A204.1 (cell line): ENCODE results near the gene FOXC2.

Experiments
- FAIRE-seq: peaks from 2 replicates; lab custom pipeline; 2012; peaks lifted over from hg19 to GRCh38; lab: Jason Lieb, UNC

Gene FOXC2

DNA sequence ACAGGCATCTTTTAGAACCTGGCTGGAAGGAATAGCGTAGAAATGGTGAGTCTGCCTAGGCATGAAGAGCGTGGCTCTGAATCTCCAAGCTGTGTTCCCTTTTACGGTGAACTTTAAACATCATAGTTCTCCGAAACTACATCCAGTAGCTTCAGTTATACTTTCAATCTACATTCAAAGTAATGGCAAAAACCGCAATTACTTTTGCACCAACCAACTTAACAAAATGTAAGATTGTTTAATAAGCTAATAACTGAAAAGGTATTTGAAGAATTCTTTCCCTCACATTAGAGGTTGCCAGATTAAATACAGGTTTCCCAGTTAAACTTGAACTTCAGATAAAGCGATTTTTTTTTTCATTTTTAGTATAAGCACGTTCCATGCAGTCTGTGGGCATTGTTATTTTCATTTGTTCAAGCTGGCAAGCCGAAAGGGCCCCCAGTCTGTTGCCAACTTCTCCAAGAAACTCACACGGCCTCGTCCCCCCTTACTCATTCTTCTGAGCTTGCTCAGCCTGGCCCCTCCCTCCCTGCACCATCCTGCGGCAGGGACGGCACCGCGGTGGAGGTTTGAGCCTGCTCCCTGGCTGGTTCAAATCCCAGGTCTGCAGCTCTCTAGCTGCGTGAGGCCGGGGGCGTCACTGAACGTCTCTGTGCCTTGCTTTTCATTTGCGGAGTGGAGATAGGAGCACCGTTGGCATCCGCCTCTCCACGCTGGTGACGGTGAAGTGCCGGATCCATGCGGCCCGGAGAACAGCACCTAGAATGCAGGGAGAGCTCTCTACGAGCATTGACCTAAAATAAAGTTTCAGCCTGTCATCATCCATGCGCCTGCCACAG is 8.1 kb upstream of the FOXC2 start:
- FAIRE-seq = no peak

DNA sequence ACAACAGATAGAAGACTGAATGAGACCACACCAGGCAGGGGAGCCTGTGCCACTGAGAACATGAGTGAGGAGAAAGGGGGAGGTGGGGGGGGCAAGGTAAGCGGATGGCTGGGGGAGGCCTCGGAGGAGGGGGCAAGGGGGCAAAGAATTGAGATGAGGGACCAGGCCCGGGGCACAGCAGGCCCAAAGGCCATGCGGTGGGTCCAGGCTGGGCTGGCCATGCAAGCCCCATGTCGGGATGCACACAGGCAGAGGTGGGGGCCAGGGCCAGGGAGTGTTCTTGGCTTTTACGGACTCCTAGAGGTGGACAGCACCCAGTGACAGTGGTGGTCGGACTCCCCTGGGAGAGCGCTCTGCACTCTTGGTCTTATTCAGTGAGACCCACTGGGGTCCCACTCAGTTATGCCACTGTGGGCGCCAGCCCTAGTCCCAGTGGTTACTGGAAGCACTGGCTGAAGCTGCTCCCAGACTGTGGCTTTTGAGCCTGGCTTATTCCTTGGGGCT is 6.8 kb upstream of the FOXC2 start:
- FAIRE-seq = no peak

DNA sequence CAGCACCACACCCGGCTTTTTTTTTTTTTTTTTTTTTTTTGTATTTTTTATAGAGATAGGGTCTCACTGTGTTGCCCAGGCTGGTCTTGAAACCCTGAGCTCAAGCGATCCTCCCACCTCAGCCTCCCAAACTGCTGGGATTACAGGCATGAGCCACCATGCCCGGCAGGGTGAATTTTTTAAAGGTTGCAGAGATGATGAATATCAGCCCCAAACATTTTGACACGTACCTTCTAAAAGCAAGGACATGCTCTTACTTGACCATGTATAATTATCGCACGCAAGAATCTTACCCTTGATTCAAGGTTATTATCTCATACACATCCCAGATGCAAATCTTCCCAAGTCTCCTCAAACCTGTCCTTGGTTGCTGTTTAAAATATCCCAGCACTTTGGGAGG is 4.3 kb upstream of the FOXC2 start:
- FAIRE-seq = no peak

DNA sequence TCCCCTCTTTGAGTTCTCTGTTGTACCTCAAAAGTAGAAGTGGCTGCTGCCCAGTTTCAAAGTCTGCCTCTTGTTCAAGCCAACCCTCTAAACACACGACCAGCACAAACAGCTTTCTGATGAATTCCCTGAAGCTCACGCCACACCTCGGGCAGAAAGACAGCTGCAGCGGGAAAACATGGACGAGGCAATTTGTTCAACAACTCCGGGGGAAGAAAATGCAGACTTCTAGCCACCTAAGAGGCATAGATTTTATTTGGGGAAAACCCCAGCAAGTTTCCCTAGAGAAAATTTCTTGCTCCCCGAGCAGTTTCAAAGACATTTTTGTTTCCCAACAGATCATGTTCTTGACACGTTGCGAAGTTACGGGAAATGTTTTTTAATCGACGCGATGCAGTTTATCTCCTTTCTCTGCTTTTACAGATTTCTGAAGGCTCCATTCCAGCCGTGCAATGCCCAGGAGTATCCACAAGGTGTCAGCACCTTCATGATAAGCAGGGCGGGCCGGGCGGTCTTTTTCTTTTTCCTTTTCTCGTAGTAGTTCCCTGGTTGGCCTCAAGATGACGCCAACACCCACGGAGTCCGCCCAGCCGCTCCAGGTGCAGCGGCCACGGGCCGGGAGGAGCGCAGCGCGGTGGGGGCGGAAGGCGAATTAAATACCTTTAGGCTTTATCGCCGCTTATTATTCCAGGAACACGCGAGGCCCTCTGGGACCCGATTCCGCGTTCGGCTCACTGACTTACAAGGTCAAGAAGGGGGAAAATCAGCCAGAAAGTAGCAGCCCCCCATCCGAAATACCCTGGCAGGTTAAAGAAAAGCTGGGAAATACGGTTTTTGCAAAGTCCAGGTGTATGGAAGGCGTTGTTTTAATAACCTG is 2.9 kb upstream of the FOXC2 start:
- peak; percentile 87 for FAIRE-seq

DNA sequence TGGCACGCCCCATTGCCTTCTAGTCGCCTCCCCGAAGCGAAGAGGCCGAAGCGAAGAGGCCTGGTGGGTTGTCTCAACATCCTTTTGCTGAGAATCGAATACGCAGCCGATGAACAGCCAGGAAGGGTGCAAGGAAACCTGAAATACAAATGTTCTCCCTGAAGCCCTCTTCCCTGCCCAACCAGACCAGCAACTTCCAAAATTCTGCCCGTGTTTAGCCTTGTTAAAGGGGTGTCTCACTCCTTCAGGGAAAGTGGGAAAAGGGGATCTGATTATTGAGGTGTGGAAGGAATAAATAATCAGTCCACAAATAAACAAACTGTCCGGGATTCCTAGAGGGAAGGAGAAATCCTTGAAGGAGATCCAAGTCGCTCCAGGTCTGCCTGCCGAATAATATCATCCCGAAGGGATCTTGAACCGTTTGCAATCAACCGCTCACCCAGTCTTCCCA is 1.4 kb upstream of the FOXC2 start:
- FAIRE-seq = no peak

DNA sequence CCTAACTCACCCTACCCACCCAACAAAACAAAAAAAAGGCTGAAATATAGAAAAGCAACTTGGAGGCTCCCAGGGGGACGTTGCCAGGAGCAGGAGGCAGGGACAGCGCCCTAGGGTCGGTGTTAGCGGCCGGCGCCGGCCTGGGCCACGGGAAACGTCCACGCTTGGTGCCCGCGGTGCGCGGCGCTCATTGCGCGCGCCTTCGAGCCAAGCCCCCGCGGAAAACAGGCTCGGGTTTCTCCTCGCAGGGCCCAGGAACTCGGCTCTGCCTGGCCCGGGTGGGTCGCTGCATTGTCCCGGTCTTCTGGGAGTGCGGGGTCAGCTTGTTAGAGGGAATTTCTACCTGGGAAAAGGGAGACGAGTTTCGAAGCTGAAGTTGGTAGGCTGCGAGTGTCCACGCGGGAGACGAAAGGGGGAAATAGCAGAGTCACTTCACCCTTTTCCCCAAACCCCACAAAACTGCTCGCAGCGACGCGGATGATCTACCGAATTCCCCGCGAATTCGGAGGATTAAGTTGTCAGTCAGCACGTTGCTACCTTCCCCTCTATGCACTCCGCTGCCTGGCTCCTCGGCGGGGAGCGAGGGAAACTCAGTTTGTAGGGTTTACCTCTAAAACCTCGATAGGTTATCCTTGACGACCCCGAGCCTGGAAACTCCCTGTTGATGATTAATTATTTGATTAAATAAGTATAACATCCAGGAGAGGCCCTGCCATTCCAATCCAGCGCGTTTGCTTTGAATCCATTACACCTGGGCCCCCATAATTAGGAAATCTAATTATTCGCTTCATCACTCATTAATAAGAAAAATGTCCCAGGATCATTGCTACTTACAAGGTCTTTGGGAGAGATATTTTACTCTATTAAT is 751 bp upstream of the FOXC2 start:
- no peak for FAIRE-seq

DNA sequence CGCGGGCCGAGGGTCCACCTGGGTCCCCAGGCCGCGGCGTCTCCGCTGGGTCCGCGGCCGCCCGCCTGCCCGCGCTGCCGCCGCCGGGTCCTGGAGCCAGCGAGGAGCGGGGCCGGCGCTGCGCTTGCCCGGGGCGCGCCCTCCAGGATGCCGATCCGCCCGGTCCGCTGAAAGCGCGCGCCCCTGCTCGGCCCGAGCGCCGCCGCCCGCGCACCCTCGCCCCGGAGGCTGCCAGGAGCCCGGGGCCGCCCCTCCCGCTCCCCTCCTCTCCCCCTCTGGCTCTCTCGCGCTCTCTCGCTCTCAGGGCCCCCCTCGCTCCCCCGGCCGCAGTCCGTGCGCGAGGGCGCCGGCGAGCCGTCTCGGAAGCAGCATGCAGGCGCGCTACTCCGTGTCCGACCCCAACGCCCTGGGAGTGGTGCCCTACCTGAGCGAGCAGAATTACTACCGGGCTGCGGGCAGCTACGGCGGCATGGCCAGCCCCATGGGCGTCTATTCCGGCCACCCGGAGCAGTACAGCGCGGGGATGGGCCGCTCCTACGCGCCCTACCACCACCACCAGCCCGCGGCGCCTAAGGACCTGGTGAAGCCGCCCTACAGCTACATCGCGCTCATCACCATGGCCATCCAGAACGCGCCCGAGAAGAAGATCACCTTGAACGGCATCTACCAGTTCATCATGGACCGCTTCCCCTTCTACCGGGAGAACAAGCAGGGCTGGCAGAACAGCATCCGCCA is 504 bp downstream of the FOXC2 start:
- no peak for FAIRE-seq

DNA sequence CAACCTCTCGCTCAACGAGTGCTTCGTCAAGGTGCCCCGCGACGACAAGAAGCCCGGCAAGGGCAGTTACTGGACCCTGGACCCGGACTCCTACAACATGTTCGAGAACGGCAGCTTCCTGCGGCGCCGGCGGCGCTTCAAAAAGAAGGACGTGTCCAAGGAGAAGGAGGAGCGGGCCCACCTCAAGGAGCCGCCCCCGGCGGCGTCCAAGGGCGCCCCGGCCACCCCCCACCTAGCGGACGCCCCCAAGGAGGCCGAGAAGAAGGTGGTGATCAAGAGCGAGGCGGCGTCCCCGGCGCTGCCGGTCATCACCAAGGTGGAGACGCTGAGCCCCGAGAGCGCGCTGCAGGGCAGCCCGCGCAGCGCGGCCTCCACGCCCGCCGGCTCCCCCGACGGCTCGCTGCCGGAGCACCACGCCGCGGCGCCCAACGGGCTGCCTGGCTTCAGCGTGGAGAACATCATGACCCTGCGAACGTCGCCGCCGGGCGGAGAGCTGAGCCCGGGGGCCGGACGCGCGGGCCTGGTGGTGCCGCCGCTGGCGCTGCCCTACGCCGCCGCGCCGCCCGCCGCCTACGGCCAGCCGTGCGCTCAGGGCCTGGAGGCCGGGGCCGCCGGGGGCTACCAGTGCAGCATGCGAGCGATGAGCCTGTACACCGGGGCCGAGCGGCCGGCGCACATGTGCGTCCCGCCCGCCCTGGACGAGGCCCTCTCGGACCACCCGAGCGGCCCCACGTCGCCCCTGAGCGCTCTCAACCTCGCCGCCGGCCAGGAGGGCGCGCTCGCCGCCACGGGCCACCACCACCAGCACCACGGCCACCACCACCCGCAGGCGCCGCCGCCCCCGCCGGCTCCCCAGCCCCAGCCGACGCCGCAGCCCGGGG is 1.3 kb downstream of the FOXC2 start:
- FAIRE-seq = no peak

DNA sequence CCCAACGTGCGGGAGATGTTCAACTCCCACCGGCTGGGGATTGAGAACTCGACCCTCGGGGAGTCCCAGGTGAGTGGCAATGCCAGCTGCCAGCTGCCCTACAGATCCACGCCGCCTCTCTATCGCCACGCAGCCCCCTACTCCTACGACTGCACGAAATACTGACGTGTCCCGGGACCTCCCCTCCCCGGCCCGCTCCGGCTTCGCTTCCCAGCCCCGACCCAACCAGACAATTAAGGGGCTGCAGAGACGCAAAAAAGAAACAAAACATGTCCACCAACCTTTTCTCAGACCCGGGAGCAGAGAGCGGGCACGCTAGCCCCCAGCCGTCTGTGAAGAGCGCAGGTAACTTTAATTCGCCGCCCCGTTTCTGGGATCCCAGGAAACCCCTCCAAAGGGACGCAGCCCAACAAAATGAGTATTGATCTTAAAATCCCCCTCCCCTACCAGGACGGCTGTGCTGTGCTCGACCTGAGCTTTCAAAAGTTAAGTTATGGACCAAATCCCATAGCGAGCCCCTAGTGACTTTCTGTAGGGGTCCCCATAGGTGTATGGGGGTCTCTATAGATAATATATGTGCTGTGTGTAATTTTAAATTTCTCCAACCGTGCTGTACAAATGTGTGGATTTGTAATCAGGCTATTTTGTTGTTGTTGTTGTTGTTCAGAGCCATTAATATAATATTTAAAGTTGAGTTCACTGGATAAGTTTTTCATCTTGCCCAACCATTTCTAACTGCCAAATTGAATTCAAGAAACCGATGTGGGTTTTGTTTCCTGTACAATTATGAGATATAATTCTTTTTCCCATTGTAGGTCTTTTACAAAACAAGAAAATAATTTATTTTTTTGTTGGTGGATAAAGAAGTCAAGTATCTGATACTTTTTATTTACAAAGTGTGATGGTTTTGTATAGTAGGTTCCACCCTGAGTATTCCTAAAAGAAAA is 2.3 kb downstream of the FOXC2 start:
- peak; percentile 27 for FAIRE-seq

DNA sequence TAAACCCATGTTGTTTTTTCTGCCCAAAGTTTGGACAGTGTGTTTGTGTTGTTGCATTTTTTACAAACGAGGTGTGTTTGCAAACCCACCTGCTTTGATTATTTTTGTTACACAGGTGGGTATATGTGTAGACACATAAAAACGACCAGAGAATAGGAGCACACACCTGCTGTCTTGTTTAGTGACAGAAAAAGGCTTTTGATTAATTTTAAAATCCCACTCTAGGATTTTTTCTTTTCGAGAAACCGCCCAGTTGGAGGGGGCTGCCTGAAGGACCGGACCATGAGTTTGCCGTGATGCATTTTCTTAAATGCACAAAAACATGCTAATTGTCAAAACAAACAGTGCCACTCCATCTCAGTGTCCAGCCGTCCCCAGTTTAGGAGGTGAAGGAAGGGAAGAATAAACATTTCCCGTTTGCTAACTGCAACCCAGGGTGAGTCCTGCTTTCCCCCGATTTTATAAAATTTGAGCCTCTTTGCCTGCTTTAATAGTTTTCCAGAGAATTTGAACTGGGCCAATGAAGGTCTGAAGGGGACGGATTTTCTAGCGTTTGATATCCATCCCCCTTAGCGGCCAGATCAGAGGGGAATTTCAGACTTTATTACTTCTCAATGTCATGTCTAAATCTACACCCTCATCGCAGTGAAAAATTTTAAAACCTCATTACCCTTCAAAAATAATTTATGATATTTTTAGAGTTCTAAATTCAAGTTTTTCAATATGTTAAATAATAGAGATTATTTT is 3.2 kb downstream of the FOXC2 start:
- FAIRE-seq = no peak

DNA sequence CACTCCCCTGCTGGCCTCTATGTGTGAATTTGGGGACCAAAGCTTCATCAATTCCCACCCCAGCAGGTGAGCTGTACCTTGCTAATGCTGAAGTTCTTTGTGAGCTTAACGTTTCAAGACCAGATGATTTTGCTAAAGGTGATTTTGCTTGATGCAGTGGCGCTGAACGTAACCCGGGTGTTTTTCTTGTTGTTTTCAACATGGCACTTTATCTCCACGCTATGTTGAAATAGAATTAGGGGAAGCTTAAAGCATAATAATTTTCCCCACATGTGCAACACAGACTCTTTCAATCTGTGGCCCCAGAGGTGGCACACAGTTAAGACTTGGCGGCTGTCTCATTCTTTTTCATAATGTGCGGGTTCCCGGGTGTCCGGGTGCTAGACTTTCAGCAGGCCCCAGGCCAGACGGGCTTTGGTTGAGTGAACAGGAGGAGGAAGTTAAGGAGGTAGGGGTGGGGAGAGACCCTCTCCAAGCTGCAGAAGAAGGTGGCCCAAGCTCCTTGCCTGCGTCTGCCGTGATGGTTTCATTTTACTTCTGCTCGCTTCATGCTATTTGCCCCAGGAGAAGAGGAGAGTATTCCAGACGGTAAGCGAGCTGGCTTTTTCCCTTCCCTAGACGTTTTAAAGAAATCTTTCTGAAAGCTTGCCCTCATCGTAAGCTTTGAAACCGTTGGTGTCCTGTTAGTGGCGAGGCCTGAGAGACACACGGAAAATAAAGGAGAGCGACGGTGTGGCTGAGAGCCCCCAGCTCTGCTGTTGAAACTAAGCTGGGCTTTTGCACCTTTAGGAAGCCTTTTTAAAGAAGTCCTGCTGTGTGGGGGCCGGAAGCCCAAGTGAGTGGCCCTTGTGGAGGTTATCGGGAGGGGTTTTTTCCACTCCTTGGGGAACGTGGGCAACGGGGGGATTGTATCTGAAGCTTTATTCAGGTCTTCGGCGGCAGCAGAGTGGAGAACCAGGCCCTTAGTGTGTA is 4.2 kb downstream of the FOXC2 start:
- no peak for FAIRE-seq

DNA sequence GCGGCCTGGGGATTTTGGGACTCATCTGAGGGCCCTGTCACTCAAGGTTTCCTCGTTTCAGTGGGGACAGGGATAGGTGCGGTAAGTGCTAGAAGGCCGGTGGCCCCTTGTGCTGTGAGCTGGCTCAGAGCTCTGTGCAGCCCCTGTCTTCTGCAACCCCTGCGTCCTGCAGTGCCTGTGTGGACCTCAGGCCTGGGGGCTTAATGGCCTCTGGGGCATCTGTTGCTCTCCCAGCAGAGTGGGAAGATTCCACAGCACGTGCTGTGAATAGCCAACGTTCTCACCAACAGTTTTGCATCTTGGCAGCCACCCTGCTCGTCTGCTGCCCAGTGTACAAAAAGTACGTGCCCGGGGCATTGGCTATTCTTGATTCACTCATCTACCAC is 4.9 kb downstream of the FOXC2 start:
- no peak for FAIRE-seq

DNA sequence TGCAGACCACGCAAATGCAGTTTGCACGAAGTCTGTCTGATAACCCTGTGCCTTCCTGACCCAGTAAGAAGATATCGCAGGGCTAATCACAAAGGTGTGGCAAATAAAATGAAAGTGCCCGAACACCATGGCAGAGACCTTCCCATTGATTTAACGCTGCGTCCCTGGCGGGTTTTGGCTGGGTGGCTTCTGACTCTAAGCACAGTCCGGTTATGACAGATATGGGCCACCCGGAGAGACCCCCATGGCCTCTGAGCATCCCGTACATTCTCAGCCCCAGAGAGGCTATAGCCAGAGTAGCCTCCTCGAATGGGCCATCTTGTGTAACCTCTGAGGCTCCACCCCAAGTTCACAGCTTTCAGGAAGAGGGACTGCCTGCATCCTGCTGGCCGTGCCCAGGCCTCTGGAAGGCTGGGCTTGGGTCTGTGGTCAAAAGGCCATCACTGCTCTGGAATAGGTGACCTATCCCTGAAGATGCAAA is 5.5 kb downstream of the FOXC2 start:
- FAIRE-seq = no peak

DNA sequence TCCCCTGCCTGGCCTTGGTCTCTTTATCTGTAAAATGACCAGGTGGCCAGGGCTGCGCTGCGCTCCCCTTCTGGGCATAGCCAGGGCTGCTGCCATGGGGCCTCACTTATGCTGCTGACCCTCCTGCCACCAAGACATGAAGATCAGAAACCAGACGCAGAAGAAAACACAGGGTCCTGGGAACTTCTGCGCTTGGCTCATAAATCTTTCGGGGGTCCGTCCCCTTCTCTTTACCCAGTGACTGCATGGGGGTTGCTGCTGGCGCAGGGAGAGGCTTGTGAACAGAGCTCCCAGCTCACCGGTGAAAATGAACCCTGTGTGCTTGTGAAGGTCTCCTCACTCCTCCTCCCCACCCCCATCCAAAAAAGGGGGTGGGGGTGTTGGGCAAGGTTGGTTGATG is 6.0 kb downstream of the FOXC2 start:
- FAIRE-seq = no peak

DNA sequence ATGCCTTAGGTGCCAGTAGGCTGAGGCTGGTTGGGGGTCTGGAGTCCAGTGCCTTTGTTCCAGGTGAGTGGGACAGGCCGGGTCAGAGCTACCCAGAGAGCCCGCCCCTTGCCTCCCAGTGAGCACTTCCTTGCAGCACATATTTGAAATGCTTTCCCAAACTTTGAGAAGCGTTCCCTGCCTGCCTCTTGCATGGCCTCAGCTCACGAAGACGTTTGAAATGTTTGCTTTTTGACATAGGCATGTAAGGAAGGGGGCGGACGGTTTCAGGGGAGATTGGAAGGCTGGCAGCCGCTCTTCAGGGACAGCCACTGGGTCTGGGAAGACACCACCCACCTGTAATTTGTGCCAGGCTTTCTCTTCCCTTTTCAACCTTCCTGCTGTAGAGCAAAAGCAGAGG is 6.6 kb downstream of the FOXC2 start:
- no peak for FAIRE-seq

DNA sequence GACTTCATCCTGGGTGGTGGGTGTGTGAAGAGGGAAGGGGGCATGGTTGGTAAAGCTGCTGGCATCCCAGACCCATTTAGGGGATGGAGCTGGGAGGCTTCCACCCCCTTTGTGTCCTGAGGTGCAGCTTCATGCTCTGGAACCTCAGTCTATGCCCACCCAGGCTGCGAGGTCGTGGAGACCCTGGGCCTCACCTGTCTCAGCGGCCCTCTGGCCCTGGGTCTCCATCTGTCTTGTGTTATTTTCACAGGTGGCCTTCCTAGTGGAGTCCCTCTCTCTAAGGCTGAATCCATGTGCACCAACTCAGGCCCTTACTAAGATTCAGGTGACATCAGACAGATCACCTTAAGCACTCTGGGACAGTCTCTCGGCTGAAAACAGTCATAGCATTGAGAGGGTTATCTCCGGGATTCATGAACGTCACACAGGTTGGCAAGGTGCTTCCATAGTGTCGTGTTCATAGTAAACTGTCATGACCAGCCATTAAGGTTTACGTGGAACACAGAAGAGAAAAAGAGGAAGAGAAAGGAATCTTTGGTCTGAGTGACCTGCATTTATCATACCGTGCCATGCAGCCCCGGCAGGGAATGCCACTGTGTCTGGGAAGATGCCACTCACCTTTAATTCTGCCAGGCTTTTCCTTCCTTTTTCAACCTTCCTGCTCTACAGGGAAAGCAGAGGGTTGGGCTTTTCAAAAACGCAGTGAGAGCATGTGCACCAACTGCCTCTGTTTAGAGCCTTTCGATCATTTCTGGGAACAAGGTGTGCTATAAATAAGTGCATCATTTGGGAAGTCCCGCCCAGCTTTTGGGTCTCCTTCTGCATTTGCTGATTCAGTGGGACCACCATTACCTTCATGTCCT is 7.2 kb downstream of the FOXC2 start:
- FAIRE-seq = no peak
